CD4-positive, alpha-beta T cell treated with Interferon gamma for 1 hour (primary cell): ENCODE data around the gene MYL6.

Experiments
- DNase-seq: peaks from one replicate; pipeline ENCODE4 v3.0.0-alpha.2; 2020

Gene MYL6

GRCh38 chr12:56158926-56159461 lies 835 bp downstream of the MYL6 start:
- peak; percentile 18 for DNase-seq

GRCh38 chr12:56159482-56160192 lies 1.5 kb downstream of the MYL6 start:
- no peak for DNase-seq

- peak; percentile 55 for DNase-seq
Observed at GRCh38 chr12:56160193-56160763, 2.1 kb downstream of the MYL6 start.

- DNase-seq, result no peak
Observed at GRCh38 chr12:56160894-56161689, 2.9 kb downstream of the MYL6 start.

- DNase-seq, result no peak
Observed at GRCh38 chr12:56161690-56162351, 3.7 kb downstream of the MYL6 start.

- DNase-seq, result no peak
Observed at GRCh38 chr12:56162468-56163290, 4.5 kb downstream of the MYL6 start.

GRCh38 chr12:56163533-56164344 lies 5.6 kb downstream of the MYL6 start:
- DNase-seq, result no peak

- no peak for DNase-seq
Observed at GRCh38 chr12:56164345-56164729, 6.2 kb downstream of the MYL6 start.

- no peak for DNase-seq
Observed at GRCh38 chr12:56165369-56165768, 7.2 kb downstream of the MYL6 start.

- no peak for DNase-seq
Observed at GRCh38 chr12:56169229-56169759, 11.1 kb downstream of the MYL6 start.

- DNase-seq, result no peak
Observed at GRCh38 chr12:56172839-56173238, 14.7 kb downstream of the MYL6 start.

- no peak for DNase-seq
Observed at GRCh38 chr12:56178347-56178746, 20.2 kb downstream of the MYL6 start.

GRCh38 chr12:56186957-56187356 lies 28.8 kb downstream of the MYL6 start:
- DNase-seq, result no peak

GRCh38 chr12:56188131-56188777 lies 30.1 kb downstream of the MYL6 start:
- no peak for DNase-seq

- no peak for DNase-seq
Observed at GRCh38 chr12:56188778-56189098, 30.6 kb downstream of the MYL6 start.

- peak; percentile 82 for DNase-seq
Observed at GRCh38 chr12:56189099-56189917, 31.1 kb downstream of the MYL6 start, which contains the start of gene SMARCC2. TSS of gene SMARCC2 (minus strand) at chr12:56189483. CDS start at chr12:56189461, 22 bp downstream.

GRCh38 chr12:56189918-56190694 lies 31.9 kb downstream of the MYL6 start:
- DNase-seq, result peak; percentile 81

- DNase-seq, result no peak
Observed at GRCh38 chr12:56190695-56191155, 32.6 kb downstream of the MYL6 start.

- no peak for DNase-seq
Observed at GRCh38 chr12:56192582-56192981, 34.4 kb downstream of the MYL6 start.
